Peyer's patch (tissue), 4 donors: Measurements from ENCODE around the gene CNTNAP2. TPM values are rescaled to one million over a fixed set of nuclear protein-coding genes. Genes with fewer than 3 reads are reported as not detected.

Experiments
- DNase-seq, 3 donors: peaks; one replicate each; pipeline ENCODE4 v3.0.0-alpha.2; 2017 to 2019
- H3K27ac ChIP-seq, 4 donors: fragments of 200-600 bp; sonication (generic); one replicate each; pipeline ENCODE4 v1.5.1; 2016 to 2019
- H3K27me3 ChIP-seq, 2 donors: fragments of 200-600 bp; sonication (generic); one replicate each; pipeline ENCODE4 v1.5.1; 2019
- H3K36me3 ChIP-seq, 3 donors: fragments of 200-600 bp; sonication (generic); one replicate each; pipeline ENCODE4 v1.5.1; 2016 to 2019
- H3K4me1 ChIP-seq, 4 donors: fragments of 200-600 bp; sonication (generic); one replicate each; pipeline ENCODE4 v1.5.1; 2016 to 2019
- H3K4me3 ChIP-seq, 4 donors: fragments of 200-600 bp; sonication (generic); 1 replicate in 3 of 4; 2 replicates in 1 of 4; pipeline ENCODE4 v1.5.1; 2016 to 2019; ENCODE audit warnings: mild to moderate bottlenecking in 1 of 4
- H3K9me3 ChIP-seq, 4 donors: fragments of 200-600 bp; sonication (generic); one replicate each; pipeline ENCODE4 v1.5.1; 2016 to 2019; ENCODE audit warnings: mild to moderate bottlenecking in 1 of 4
- POLR2A ChIP-seq, 2 donors: fragments of 450-650 bp; IDR thresholded peaks; one replicate each; pipeline ENCODE4 v1.5.1; 2017; ENCODE audit warnings: antibody characterized with exemption in 2 of 2, mild to moderate bottlenecking in 2 of 2, moderate library complexity in 2 of 2
- small RNA-seq, 2 donors: library from RNA; depleted of rRNA; stranded (forward); fragments of <200 nt; gene quantifications; one replicate each; pipeline ENCODE3, GENCODE V24; 2016
- total RNA-seq, 4 donors: library from RNA; depleted of rRNA; stranded (reverse); fragments of >200 nt; gene quantifications; one replicate each; pipeline ENCODE4 v1.1.0, GENCODE V29; 2016
- TF ChIP-seq, protein P1 (sequence below), 6 experiments: fragments of 450-650 bp in 4 of 6; fragments of 200-600 bp in 2 of 6; sonication (generic) in 1 of 6; IDR thresholded peaks; one replicate each; pipeline ENCODE4 v1.5.1; 2017 to 2019; ENCODE audit warnings: antibody characterized with exemption in 6 of 6, mild to moderate bottlenecking in 3 of 6, moderate library complexity in 1 of 6

CNTNAP2 gene
- total RNA-seq, 4 donors from 2014 or later = 1.5 to 4.9 (median 3.6) TPM

DNA sequence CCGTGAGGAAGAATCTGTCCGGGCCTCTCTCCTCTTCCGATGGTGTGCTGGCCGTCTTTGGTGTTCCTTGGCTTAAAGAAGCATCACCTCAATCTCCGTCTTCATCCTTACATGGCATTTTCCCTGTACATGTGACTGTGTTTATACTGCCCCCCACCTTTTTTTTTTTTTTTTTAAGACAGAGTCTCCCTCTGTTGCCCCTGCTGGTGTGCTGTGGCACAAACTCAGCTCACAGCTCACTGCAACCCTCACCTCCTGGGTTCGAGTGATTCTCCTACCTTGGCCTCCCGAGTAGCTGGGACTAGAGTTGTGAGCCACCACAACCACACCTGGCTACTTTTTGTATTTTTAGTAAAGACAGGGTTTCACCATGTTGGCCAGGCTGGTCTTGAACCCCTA is 2352.1 kb downstream of the CNTNAP2 start:
- H3K4me1 ChIP-seq = no peaks in the 10 kb centered on the region
- no peaks in the 10 kb centered on the region for H3K9me3 ChIP-seq
- H3K27me3 ChIP-seq = no peaks in the 10 kb centered on the region
- no peak overlapping the region for H3K27ac ChIP-seq
- TF ChIP-seq, protein P1, sequence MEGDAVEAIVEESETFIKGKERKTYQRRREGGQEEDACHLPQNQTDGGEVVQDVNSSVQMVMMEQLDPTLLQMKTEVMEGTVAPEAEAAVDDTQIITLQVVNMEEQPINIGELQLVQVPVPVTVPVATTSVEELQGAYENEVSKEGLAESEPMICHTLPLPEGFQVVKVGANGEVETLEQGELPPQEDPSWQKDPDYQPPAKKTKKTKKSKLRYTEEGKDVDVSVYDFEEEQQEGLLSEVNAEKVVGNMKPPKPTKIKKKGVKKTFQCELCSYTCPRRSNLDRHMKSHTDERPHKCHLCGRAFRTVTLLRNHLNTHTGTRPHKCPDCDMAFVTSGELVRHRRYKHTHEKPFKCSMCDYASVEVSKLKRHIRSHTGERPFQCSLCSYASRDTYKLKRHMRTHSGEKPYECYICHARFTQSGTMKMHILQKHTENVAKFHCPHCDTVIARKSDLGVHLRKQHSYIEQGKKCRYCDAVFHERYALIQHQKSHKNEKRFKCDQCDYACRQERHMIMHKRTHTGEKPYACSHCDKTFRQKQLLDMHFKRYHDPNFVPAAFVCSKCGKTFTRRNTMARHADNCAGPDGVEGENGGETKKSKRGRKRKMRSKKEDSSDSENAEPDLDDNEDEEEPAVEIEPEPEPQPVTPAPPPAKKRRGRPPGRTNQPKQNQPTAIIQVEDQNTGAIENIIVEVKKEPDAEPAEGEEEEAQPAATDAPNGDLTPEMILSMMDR (IDR thresholded peaks at IDR 0.05) = no peak
- no peak for TF ChIP-seq POLR2A (IDR thresholded peaks at IDR 0.05)
- no peaks in the 10 kb centered on the region for H3K36me3 ChIP-seq
- H3K4me3 ChIP-seq = no peak overlapping the region
- no peak for DNase-seq

Small RNA genes lying within 50 kb of the gene (small RNA-seq; reads per million reads assigned to genes)
- gene AC005518.2 (0 reads per million in 2 donors), gene MIR548F4 (0 reads per million in 2 donors), gene RANP2 (0 reads per million in 2 donors), gene RF00012 (0 reads per million in 2 donors), gene RF00019 (0 reads per million in 2 donors), gene RF02271 (0 reads per million in 2 donors), gene RN7SL456P (0 reads per million in 2 donors), gene RN7SL72P (0 reads per million in 2 donors), gene RNA5SP249 (0 reads per million in 2 donors), gene RNU6-1184P (0 reads per million in 2 donors)
